OCI-LY7 (cell line): Measurements from ENCODE around the gene SLC25A33. TPM values are rescaled to one million over a fixed set of nuclear protein-coding genes. Genes with fewer than 3 reads are reported as not detected.

Experiments used
- BruUV-seq: library from RNA; stranded (reverse); fragments of 400-500 nt; replicated peaks from 2 replicates; lab custom pipeline; 2021; lab: Mats Ljungman, UMichigan
- CTCF ChIA-PET: fragments of 300-600 bp; sonication (Branson Sonifier 250); formaldehyde crosslinking; loops from one replicate; lab custom pipeline; 2022; ENCODE audit warnings: antibody characterized with exemption; ENCODE audit not compliant: unreplicated experiment; lab: Charles Lee
- POLR2A ChIA-PET: fragments of 300-600 bp; sonication (Branson Sonifier 250); formaldehyde crosslinking; loops from one replicate; lab custom pipeline; 2022; ENCODE audit warnings: antibody characterized with exemption; lab: Charles Lee
- DNase-seq: peaks from one replicate; pipeline ENCODE4 v3.0.0-alpha.2; 2015; ENCODE audit warnings: low spot score
- H2AFZ ChIP-seq: fragments of 200-600 bp; sonication (generic), shearing (Covaris generic); 2 replicates; pipeline ENCODE4 v1.6.1; 2014; ENCODE audit warnings: mild to moderate bottlenecking, antibody characterized with exemption, low read length, moderate library complexity
- H3K27ac ChIP-seq: fragments of 200-600 bp; sonication (generic); 2 replicates; pipeline ENCODE4 v1.5.1; 2014; ENCODE audit warnings: mixed run types, low read depth, mild to moderate bottlenecking, moderate library complexity, low read length, inconsistent platforms; ENCODE audit not compliant: poor library complexity, severe bottlenecking
- H3K36me3 ChIP-seq: fragments of 200-600 bp; sonication (generic); 2 replicates; pipeline ENCODE4 v1.6.1; 2014; ENCODE audit warnings: mild to moderate bottlenecking, antibody characterized with exemption, low read length, moderate library complexity, mixed read lengths; ENCODE audit not compliant: insufficient read depth
- H3K4me1 ChIP-seq: fragments of 200-600 bp; sonication (generic); 2 replicates; pipeline ENCODE4 v1.5.1; 2014; ENCODE audit warnings: mild to moderate bottlenecking, low read length; ENCODE audit not compliant: insufficient read depth, poor library complexity, severe bottlenecking
- H3K4me2 ChIP-seq: fragments of 200-600 bp; sonication (generic); 2 replicates; pipeline ENCODE4 v1.6.1; 2014; ENCODE audit warnings: mild to moderate bottlenecking, low read length
- H3K4me3 ChIP-seq: fragments of 200-600 bp; sonication (generic); 2 replicates; pipeline ENCODE4 v1.5.1; 2014; ENCODE audit warnings: mild to moderate bottlenecking, low read depth, low read length; ENCODE audit not compliant: poor library complexity, severe bottlenecking
- H3K79me2 ChIP-seq: fragments of 200-600 bp; sonication (generic); 2 replicates; pipeline ENCODE4 v1.6.1; 2016; ENCODE audit warnings: low read depth, mild to moderate bottlenecking, low read length, moderate library complexity, mixed read lengths; ENCODE audit not compliant: insufficient read depth
- H3K9me2 ChIP-seq: fragments of 200-600 bp; sonication (generic); 2 replicates; pipeline ENCODE4 v1.6.1; 2016; ENCODE audit warnings: mild to moderate bottlenecking, low read length, mixed read lengths; ENCODE audit not compliant: insufficient read depth
- H3K9me3 ChIP-seq: fragments of 200-600 bp; sonication (generic); 2 replicates; pipeline ENCODE4 v1.6.1; 2014; ENCODE audit warnings: mild to moderate bottlenecking, mixed run types, low read length, mixed read lengths
- H4K20me1 ChIP-seq: fragments of 200-600 bp; sonication (generic); 2 replicates; pipeline ENCODE4 v1.6.1; 2014; ENCODE audit warnings: mild to moderate bottlenecking, antibody characterized with exemption, low read length, moderate library complexity, mixed read lengths; ENCODE audit not compliant: insufficient read depth
- EZH2phosphoT487 ChIP-seq: fragments of 200-600 bp; sonication (generic); IDR thresholded peaks from 2 replicates; pipeline ENCODE4 v1.6.1; 2018; ENCODE audit warnings: low read depth, borderline replicate concordance, mild to moderate bottlenecking, mixed run types, antibody characterized with exemption, low read length, moderate library complexity, mixed read lengths
- intact Hi-C: fragments of 100-400 bp; cut with micrococcal nuclease; formaldehyde crosslinking; loops from one replicate; pipeline ENCODE4 v1.10.0; 2022; ENCODE audit not compliant: unreplicated experiment
- total RNA-seq, 2 experiments: library from RNA; depleted of rRNA in 1 of 2; stranded (reverse); fragments of >200 nt in 1 of 2; shearing (Covaris generic) in 1 of 2; gene quantifications; 2 replicates each; pipeline ENCODE4 v1.2.3, GENCODE V29; 2014 to 2022
- TF ChIP-seq, protein P1 (sequence below): fragments of 200-600 bp; sonication (generic); conservative IDR thresholded peaks from 2 replicates; pipeline ENCODE4 v1.5.1; 2014; ENCODE audit warnings: mild to moderate bottlenecking, antibody characterized with exemption, low read length, moderate library complexity, mixed read lengths

SLC25A33 gene
- total RNA-seq, 2 experiments from 2014 or later = 15.1 to 16.5 TPM

DNA sequence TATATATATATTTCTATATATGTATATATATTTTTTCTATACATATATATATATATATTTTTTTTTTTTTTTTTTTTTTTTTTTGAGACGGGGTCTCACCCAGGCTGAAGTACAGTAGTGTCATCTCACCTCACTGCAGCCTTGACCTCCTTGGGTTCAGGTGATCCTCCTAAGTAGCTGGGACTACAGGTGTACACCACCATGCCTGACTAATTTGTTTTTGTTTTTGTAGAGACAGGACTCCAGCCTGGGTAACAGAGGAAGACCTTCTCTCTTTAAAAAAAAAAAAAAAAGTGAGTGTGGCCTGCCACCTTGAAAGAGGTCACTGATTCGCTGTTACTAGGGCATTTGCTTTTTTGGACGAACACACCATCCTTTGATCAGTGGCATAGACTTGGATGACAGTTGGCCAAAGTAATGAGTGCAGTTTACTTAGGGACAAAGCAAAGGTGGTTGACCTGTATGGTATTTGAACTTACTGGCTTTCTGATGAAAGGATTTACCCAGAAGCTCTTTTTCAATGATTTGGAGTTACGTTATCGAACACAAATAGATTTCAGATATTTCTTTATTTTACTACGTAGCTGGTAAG is 10.8 kb downstream of the SLC25A33 start:
- no peak for TF ChIP-seq EZH2phosphoT487
- TF ChIP-seq, protein P1, sequence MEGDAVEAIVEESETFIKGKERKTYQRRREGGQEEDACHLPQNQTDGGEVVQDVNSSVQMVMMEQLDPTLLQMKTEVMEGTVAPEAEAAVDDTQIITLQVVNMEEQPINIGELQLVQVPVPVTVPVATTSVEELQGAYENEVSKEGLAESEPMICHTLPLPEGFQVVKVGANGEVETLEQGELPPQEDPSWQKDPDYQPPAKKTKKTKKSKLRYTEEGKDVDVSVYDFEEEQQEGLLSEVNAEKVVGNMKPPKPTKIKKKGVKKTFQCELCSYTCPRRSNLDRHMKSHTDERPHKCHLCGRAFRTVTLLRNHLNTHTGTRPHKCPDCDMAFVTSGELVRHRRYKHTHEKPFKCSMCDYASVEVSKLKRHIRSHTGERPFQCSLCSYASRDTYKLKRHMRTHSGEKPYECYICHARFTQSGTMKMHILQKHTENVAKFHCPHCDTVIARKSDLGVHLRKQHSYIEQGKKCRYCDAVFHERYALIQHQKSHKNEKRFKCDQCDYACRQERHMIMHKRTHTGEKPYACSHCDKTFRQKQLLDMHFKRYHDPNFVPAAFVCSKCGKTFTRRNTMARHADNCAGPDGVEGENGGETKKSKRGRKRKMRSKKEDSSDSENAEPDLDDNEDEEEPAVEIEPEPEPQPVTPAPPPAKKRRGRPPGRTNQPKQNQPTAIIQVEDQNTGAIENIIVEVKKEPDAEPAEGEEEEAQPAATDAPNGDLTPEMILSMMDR = no peak
- ChIA-PET CTCF (no interaction called here), POLR2A (interaction anchor here (1.0 to 1.3 kb wide), 2 partner anchors 12 kb away, joined by 3 to 4 read pairs; no protein-coding TSS in a partner anchor)
- no peak for DNase-seq
- H4K20me1 ChIP-seq = peaks cover 3% of the 10 kb centered on the region; the same call in 1 of the 2 replicates
- H3K4me1 ChIP-seq = peaks cover 10% of the 10 kb centered on the region
- H3K9me3 ChIP-seq = no peaks in the 10 kb centered on the region
- no peak overlapping the region for H2AFZ ChIP-seq
- peaks cover 65% of the 10 kb centered on the region for H3K36me3 ChIP-seq
- no peak overlapping the region for H3K4me3 ChIP-seq
- H3K9me2 ChIP-seq = no peaks in the 10 kb centered on the region
- intact Hi-C loops = no loop called here
- H3K79me2 ChIP-seq = peaks cover 81% of the 10 kb centered on the region
- H3K4me2 ChIP-seq = no peak overlapping the region
- no peak overlapping the region for H3K27ac ChIP-seq
- no TSS peak for BruUV-seq

DNA sequence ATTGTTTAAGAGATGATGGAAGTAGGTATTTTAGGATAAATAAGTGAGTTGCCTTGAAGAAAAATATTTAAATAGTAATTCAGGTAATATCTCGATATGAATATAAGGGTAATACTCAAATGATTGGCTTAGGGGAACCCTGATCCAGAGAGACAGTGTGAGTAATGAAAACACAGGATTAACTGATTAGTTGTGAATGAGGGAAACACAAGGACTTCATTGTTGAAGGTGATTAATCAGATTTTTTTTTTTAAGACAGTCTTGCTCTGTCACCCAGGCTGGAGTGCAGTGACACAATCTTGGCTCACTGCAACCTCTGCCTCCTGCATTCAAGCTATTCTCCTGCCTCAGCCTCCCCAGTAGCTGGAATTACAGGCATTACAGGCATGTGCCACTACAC is 12.7 kb downstream of the SLC25A33 start:
- Histone ChIP-seq H3K4me3 (no peak overlapping the region), H3K9me3 (no peaks in the 10 kb centered on the region), H3K4me1 (peaks cover 6% of the 10 kb centered on the region), H2AFZ (no peak overlapping the region), H4K20me1 (peaks cover 3% of the 10 kb centered on the region; the same call in 1 of the 2 replicates), H3K79me2 (peaks cover 67% of the 10 kb centered on the region), H3K27ac (no peak overlapping the region), H3K9me2 (no peaks in the 10 kb centered on the region), H3K4me2 (no peak overlapping the region), H3K36me3 (peaks cover 74% of the 10 kb centered on the region)
- ChIA-PET POLR2A (no interaction called here), CTCF (interaction anchor here (1.3 kb wide), 1 partner anchor 14 kb away, joined by 4 read pairs; no protein-coding TSS in a partner anchor)
- intact Hi-C loops = no loop called here
- no peak for DNase-seq
- no TSS peak for BruUV-seq
- TF ChIP-seq, protein P1 = no peak
- TF ChIP-seq EZH2phosphoT487 = no peak

DNA sequence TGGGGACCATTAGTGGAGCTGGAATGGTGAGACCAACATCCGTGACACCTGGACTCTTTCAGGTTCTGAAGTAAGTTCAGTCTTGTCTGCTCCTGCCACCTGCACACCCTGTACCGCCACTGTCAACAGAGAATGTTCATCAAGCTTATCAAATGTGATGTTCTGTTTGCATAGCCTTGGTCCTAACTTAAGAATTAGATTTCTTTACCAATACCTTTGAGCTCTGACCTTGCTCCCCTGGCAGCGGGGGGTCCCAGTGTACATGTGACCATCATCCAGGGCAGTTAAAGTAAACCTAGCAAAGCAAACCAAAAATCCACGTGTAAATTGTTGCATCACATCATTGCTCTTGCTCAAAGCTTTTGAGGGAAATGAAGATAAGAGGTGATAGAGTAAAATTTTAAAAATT is 14.5 kb downstream of the SLC25A33 start:
- ChIA-PET CTCF (interaction anchor here (0.6 to 1.3 kb wide), 2 partner anchors 16 to 239 kb away, joined by 3 read pairs; no protein-coding TSS in a partner anchor), POLR2A (interaction anchor here (0.6 to 2.8 kb wide), 5 partner anchors 14 to 36 kb away, joined by 3 to 10 read pairs (median 6); no protein-coding TSS in a partner anchor)
- Histone ChIP-seq H3K4me3 (no peak overlapping the region), H3K36me3 (peaks cover 74% of the 10 kb centered on the region), H2AFZ (no peak overlapping the region), H3K27ac (no peak overlapping the region), H4K20me1 (peaks cover 3% of the 10 kb centered on the region; the same call in 1 of the 2 replicates), H3K9me3 (no peaks in the 10 kb centered on the region), H3K79me2 (peaks cover 55% of the 10 kb centered on the region), H3K4me1 (peaks cover 23% of the 10 kb centered on the region), H3K4me2 (no peak overlapping the region), H3K9me2 (no peaks in the 10 kb centered on the region)
- no peak for DNase-seq
- TF ChIP-seq, protein P1 = no peak
- TF ChIP-seq EZH2phosphoT487 = no peak
- intact Hi-C loops = no loop called here
- BruUV-seq = no TSS peak
